A549 (cell line): ENCODE measurements around the gene SLC13A4. TPM values are rescaled to one million over a fixed set of nuclear protein-coding genes. Genes with fewer than 3 reads are reported as not detected.

Source experiments
- ATAC-seq, 2 experiments: fragments of 200-7000 bp in 1 of 2; fragments of >200 bp in 1 of 2; cut with Nextera tagmentation in 1 of 2; cut with Tn5 transposase in 1 of 2; 3 replicates each; pipeline versions ENCODE4 v1.8.0 to v1.9.1; 2018 to 2020; ENCODE audit warnings: mild to moderate bottlenecking in 1 of 2, moderate library complexity in 1 of 2
- CTCF ChIA-PET: fragments of 300-600 bp; sonication (Branson Sonifier 250); formaldehyde crosslinking; extraction: SDS; loops from one replicate; lab custom pipeline; 2021; ENCODE audit warnings: antibody characterized with exemption, inconsistent platforms; lab: Yijun Ruan, JAX
- POLR2A ChIA-PET: fragments of 350-600 bp; formaldehyde crosslinking; extraction: SDS; loops from one replicate; lab custom pipeline; 2021; ENCODE audit warnings: antibody characterized with exemption, inconsistent platforms; lab: Yijun Ruan, JAX
- DNase-seq, 2 experiments: peaks; one replicate each; pipeline versions ENCODE4 v3.0.0 to v3.0.0-alpha.2; 2011 to 2016; ENCODE audit warnings: low read depth in 1 of 2, low spot score in 1 of 2
- FAIRE-seq: peaks from 2 replicates; lab custom pipeline; 2011; peaks lifted over from hg19 to GRCh38; lab: Jason Lieb, UNC
- H3K27ac ChIP-seq, 2 experiments: fragments of >200 bp; sonication (Bioruptor Twin); formaldehyde crosslinking; 3 replicates each; pipeline ENCODE4 v1.5.1; 2016 to 2017
- H3K4me1 ChIP-seq: fragments of >200 bp; sonication (Bioruptor Twin); formaldehyde crosslinking; 3 replicates; pipeline ENCODE4 v1.6.1; 2016
- H3K4me2 ChIP-seq: fragments of >200 bp; sonication (Bioruptor Twin); formaldehyde crosslinking; 3 replicates; pipeline ENCODE4 v1.6.1; 2016
- H3K4me3 ChIP-seq: fragments of >200 bp; sonication (Bioruptor Twin); formaldehyde crosslinking; 3 replicates; pipeline ENCODE4 v1.5.1; 2016
- H3K9me3 ChIP-seq: fragments of >200 bp; sonication (Bioruptor Twin); formaldehyde crosslinking; 3 replicates; pipeline ENCODE4 v1.6.1; 2016
- CEBPB ChIP-seq, 2 experiments: fragments of >200 bp in 1 of 2; sonication (Bioruptor Twin) in 1 of 2; formaldehyde crosslinking in 1 of 2; IDR thresholded peaks; 2 replicates each; pipeline ENCODE4 v1.6.1; 2012 to 2016
- EHMT2 ChIP-seq: fragments of 200-600 bp; sonication (generic); IDR thresholded peaks from 2 replicates; pipeline ENCODE4 v1.6.1; 2016; ENCODE audit warnings: antibody characterized with exemption, low read depth, mild to moderate bottlenecking, moderate library complexity
- EP300 ChIP-seq, 2 experiments: fragments of >200 bp; sonication (Bioruptor Twin); formaldehyde crosslinking; IDR thresholded peaks; 2 replicates in 1 of 2; 3 replicates in 1 of 2; pipeline ENCODE4 v1.6.1; 2016 to 2017
- ESRRA ChIP-seq: fragments of 150-350 bp; IDR thresholded peaks from 2 replicates; pipeline ENCODE4 v1.6.1; 2014; ENCODE audit warnings: mild to moderate bottlenecking, low read length, borderline replicate concordance
- HOXA7 ChIP-seq: fragments of 250-450 bp; sonication (Bioruptor Pico); IDR thresholded peaks from 2 replicates; pipeline ENCODE4 v1.5.0; 2020; ENCODE audit warnings: mild to moderate bottlenecking, moderate library complexity
- JUN ChIP-seq, 2 experiments: fragments of >200 bp; sonication (Bioruptor Twin); formaldehyde crosslinking; IDR thresholded peaks; 2 replicates in 1 of 2; 3 replicates in 1 of 2; pipeline ENCODE4 v1.6.1; 2016 to 2017
- NPAS2 ChIP-seq: fragments of 250-450 bp; sonication (Bioruptor Pico); IDR thresholded peaks from 2 replicates; pipeline ENCODE4 v1.8.0; 2022; ENCODE audit warnings: mild to moderate bottlenecking, moderate library complexity, borderline replicate concordance
- POLR2A ChIP-seq: IDR thresholded peaks from 2 replicates; pipeline ENCODE4 v1.6.1; 2012; ENCODE audit warnings: mild to moderate bottlenecking, low read length
- POLR2AphosphoS2 ChIP-seq: conservative IDR thresholded peaks from 2 replicates; pipeline ENCODE4 v1.6.1; 2012; ENCODE audit warnings: low read length, improper control_type of control experiment, inconsistent platforms
- RAD21 ChIP-seq, 2 experiments: fragments of >200 bp in 1 of 2; sonication (Bioruptor Twin) in 1 of 2; formaldehyde crosslinking in 1 of 2; IDR thresholded peaks in 1 of 2; conservative IDR thresholded peaks in 1 of 2; 2 replicates in 1 of 2; 3 replicates in 1 of 2; pipeline ENCODE4 v1.6.1; 2012 to 2018; ENCODE audit warnings: inconsistent platforms in 1 of 2
- RCOR1 ChIP-seq: fragments of 150-350 bp; IDR thresholded peaks from 2 replicates; pipeline ENCODE4 v1.6.1; 2014; ENCODE audit warnings: antibody characterized with exemption, low read length, low read depth
- SMC3 ChIP-seq: fragments of >200 bp; sonication (Bioruptor Twin); formaldehyde crosslinking; IDR thresholded peaks from 3 replicates; pipeline ENCODE4 v1.6.1; 2018; ENCODE audit warnings: inconsistent platforms
- SREBF2 ChIP-seq: fragments of 450-650 bp; IDR thresholded peaks from 2 replicates; pipeline ENCODE4 v1.6.1; 2014; ENCODE audit warnings: mild to moderate bottlenecking, moderate library complexity
- TFCP2L1 ChIP-seq: fragments of 250-450 bp; sonication (Bioruptor Pico); IDR thresholded peaks from 2 replicates; pipeline ENCODE4 v1.5.0; 2021; ENCODE audit warnings: mild to moderate bottlenecking
- ZC3H11A ChIP-seq: fragments of 450-650 bp; IDR thresholded peaks from 2 replicates; pipeline ENCODE4 v1.6.1; 2014; ENCODE audit warnings: antibody characterized with exemption, mild to moderate bottlenecking
- ZNF302 ChIP-seq: fragments of 250-450 bp; sonication (Bioruptor Pico); IDR thresholded peaks from 2 replicates; pipeline ENCODE4 v1.9.0; 2021; ENCODE audit warnings: inconsistent platforms, mild to moderate bottlenecking, moderate library complexity
- ZSCAN20 ChIP-seq: fragments of 250-450 bp; sonication (Bioruptor Pico); IDR thresholded peaks from 2 replicates; pipeline ENCODE4 v1.8.0; 2022; ENCODE audit warnings: mild to moderate bottlenecking, moderate library complexity
- WGBS: methylation state at CpG from one replicate; pipeline ENCODE4 v1.1.6; 2017; ENCODE audit errors: missing lambda C conversion rate; 5-methylcytosine and 5-hydroxymethylcytosine counted together
- polyA plus RNA-seq, 4 experiments: library from polyadenylated mRNA; depleted of rRNA in 3 of 4; stranded (reverse); fragments of >200 nt; fragmentation: RNase III in 1 of 4; extraction: RNeasy Plus Mini Kit Qiagen cat#74134 plus additional on column Dnase treatment in 1 of 4; gene quantifications; 2 replicates in 3 of 4; 3 replicates in 1 of 4; pipeline ENCODE4 v1.2.3, GENCODE V29; 2011 to 2017
- TF ChIP-seq, protein P1 (sequence below): fragments of 200-600 bp; sonication (generic); IDR thresholded peaks from 2 replicates; pipeline ENCODE4 v1.6.1; 2016; ENCODE audit warnings: antibody characterized with exemption, mild to moderate bottlenecking, moderate library complexity
- TF ChIP-seq, protein P2 (sequence below): IDR thresholded peaks from 2 replicates; pipeline ENCODE4 v1.6.1; 2012; ENCODE audit warnings: low read depth, borderline replicate concordance
- TF ChIP-seq, protein P3 (sequence below): IDR thresholded peaks from 2 replicates; pipeline ENCODE4 v1.6.1; 2012
- TF ChIP-seq, protein P4 (sequence below): fragments of 250-450 bp; sonication (Bioruptor Pico); IDR thresholded peaks from 2 replicates; pipeline ENCODE4 v1.5.0; 2021; ENCODE audit warnings: mild to moderate bottlenecking, moderate library complexity, borderline replicate concordance
- TF ChIP-seq, protein P5 (sequence below): fragments of 250-450 bp; sonication (Bioruptor Pico); IDR thresholded peaks from 2 replicates; pipeline ENCODE4 v1.5.0; 2020; ENCODE audit warnings: low read depth, mild to moderate bottlenecking, moderate library complexity
- TF ChIP-seq, protein P6 (sequence below): fragments of 450-650 bp; IDR thresholded peaks from 2 replicates; pipeline ENCODE4 v1.6.1; 2014; ENCODE audit warnings: antibody characterized with exemption

Gene SLC13A4
- polyA plus RNA-seq, 2 of the 4 experiments (the other 2 are of a cell fraction), result not detected

DNA sequence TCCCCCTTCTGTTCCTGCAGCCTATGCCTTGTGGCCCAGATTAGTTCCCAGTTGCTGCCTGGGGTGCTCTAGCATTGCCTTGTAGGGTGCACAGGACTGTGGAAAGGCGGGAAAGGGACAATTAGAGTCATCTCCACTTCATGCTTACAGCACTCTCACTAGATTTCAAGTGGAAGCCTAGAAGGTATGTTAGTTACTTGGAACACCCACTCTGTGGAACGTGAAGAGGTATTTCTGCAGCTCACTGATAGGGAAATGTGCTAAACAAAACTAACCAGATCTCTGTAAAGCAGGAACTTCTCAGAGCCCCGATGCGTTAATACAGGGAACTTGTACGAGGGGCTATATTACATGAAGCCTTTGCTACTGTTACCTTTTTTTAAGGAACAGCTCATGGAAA, 46.2 kb downstream of the SLC13A4 start:
- Histone ChIP-seq H3K4me1 (no peaks in the 10 kb centered on the region), H3K27ac (no peak overlapping the region), H3K4me3 (no peak overlapping the region), H3K9me3 (no peaks in the 10 kb centered on the region), H3K4me2 (no peak overlapping the region)
- ChIA-PET CTCF (interaction anchor here (0.6 to 1.2 kb wide), 5 partner anchors 9 to 433 kb away, joined by 3 to 5 read pairs (median 3); partner anchors contain the start of gene STMP1), POLR2A (interaction anchor here (1.3 kb wide), 1 partner anchor 8 kb away, joined by 4 read pairs; no protein-coding TSS in a partner anchor)
- ATAC-seq, result no peak
- 79% methylated on average over 5 of the region's 5 CpGs for WGBS
- no peak for FAIRE-seq
- no peak for DNase-seq
- TF ChIP-seq, protein P1, sequence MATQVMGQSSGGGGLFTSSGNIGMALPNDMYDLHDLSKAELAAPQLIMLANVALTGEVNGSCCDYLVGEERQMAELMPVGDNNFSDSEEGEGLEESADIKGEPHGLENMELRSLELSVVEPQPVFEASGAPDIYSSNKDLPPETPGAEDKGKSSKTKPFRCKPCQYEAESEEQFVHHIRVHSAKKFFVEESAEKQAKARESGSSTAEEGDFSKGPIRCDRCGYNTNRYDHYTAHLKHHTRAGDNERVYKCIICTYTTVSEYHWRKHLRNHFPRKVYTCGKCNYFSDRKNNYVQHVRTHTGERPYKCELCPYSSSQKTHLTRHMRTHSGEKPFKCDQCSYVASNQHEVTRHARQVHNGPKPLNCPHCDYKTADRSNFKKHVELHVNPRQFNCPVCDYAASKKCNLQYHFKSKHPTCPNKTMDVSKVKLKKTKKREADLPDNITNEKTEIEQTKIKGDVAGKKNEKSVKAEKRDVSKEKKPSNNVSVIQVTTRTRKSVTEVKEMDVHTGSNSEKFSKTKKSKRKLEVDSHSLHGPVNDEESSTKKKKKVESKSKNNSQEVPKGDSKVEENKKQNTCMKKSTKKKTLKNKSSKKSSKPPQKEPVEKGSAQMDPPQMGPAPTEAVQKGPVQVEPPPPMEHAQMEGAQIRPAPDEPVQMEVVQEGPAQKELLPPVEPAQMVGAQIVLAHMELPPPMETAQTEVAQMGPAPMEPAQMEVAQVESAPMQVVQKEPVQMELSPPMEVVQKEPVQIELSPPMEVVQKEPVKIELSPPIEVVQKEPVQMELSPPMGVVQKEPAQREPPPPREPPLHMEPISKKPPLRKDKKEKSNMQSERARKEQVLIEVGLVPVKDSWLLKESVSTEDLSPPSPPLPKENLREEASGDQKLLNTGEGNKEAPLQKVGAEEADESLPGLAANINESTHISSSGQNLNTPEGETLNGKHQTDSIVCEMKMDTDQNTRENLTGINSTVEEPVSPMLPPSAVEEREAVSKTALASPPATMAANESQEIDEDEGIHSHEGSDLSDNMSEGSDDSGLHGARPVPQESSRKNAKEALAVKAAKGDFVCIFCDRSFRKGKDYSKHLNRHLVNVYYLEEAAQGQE, result no peak
- TF ChIP-seq JUN (IDR thresholded peaks at IDR 0.05) (no peak), EP300 (IDR thresholded peaks at IDR 0.05) (no peak), RCOR1 (no peak), POLR2A (no peak), NPAS2 (CRISPR knock-in tag) (no peak), ESRRA (no peak), EHMT2 (no peak), TFCP2L1 (CRISPR knock-in tag) (no peak)
- TF ChIP-seq, protein P2, sequence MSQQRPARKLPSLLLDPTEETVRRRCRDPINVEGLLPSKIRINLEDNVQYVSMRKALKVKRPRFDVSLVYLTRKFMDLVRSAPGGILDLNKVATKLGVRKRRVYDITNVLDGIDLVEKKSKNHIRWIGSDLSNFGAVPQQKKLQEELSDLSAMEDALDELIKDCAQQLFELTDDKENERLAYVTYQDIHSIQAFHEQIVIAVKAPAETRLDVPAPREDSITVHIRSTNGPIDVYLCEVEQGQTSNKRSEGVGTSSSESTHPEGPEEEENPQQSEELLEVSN, result no peak
- TF ChIP-seq, protein P3, sequence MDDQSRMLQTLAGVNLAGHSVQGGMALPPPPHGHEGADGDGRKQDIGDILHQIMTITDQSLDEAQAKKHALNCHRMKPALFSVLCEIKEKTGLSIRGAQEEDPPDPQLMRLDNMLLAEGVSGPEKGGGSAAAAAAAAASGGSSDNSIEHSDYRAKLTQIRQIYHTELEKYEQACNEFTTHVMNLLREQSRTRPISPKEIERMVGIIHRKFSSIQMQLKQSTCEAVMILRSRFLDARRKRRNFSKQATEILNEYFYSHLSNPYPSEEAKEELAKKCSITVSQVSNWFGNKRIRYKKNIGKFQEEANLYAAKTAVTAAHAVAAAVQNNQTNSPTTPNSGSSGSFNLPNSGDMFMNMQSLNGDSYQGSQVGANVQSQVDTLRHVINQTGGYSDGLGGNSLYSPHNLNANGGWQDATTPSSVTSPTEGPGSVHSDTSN, result no peak
- TF ChIP-seq, all 56 proteins: peak for 0

DNA sequence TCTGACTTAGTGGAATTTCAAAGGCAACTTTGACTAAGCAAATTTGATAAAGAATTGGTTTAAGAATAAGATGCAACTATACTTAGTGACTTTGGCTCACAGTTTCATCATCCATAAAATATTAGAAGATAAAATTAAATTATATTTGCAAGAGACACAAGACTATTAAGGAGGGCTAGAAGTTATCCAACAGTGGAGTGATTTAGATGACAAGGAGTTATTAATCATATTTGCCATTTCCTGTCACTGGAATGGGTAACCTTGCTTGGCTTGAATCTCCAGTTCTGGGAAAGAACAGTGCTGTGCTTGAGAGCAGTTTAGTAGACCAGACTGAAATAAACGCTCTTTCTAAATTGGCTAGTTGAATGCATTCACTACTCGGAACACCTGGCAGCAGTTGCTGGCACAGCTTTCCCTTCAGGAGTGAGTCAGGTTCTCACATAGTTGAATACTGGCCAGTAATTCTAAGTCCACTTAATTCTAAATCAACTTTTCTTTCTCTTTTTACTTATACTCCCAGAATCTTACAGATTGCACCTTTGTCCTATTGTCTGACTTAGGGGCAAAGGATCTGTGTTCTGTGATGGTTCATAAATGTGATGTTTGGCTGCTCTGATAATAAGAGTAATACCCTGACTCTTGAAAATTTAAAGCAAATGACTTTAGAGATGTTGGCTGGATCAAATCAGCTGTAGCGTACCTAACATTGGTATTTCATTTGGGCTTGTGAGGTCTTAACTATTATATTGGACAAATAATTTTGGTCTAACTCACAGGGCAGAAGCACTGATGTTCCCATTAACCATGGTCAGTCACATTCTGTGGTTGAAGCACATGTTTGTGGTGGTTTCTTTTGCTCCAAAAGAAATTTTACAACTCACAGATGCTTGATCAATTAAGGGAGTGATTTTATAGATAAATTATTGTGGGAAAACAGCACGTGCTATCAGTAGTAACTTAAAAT, 49.1 kb downstream of the SLC13A4 start:
- DNase-seq, result no peak
- WGBS, result 87% methylated on average over 4 of the region's 4 CpGs
- ChIA-PET CTCF (interaction anchor here (2.7 kb wide), 1 partner anchor 17 kb away, joined by 8 read pairs; the partner anchor contains the start of gene STMP1), POLR2A (no interaction called here)
- FAIRE-seq, result no peak
- Histone ChIP-seq H3K4me3 (no peak overlapping the region), H3K4me2 (no peak overlapping the region), H3K27ac (no peak overlapping the region), H3K4me1 (no peaks in the 10 kb centered on the region), H3K9me3 (no peaks in the 10 kb centered on the region)
- no peak for ATAC-seq
- TF ChIP-seq, protein P2, result no peak
- no peak for TF ChIP-seq SMC3
- no peak for TF ChIP-seq JUN (IDR thresholded peaks at IDR 0.05)
- TF ChIP-seq CEBPB (IDR thresholded peaks at IDR 0.05), result no peak
- no peak for TF ChIP-seq SREBF2
- TF ChIP-seq POLR2AphosphoS2, result no peak
- TF ChIP-seq, protein P4, sequence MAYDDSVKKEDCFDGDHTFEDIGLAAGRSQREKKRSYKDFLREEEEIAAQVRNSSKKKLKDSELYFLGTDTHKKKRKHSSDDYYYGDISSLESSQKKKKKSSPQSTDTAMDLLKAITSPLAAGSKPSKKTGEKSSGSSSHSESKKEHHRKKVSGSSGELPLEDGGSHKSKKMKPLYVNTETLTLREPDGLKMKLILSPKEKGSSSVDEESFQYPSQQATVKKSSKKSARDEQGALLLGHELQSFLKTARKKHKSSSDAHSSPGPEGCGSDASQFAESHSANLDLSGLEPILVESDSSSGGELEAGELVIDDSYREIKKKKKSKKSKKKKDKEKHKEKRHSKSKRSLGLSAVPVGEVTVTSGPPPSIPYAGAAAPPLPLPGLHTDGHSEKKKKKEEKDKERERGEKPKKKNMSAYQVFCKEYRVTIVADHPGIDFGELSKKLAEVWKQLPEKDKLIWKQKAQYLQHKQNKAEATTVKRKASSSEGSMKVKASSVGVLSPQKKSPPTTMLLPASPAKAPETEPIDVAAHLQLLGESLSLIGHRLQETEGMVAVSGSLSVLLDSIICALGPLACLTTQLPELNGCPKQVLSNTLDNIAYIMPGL, result no peak
- TF ChIP-seq POLR2A, result no peak
- TF ChIP-seq ZNF302, result no peak
- TF ChIP-seq HOXA7, result no peak
- TF ChIP-seq RAD21 (conservative IDR thresholded peaks at IDR 0.05 in 1 of 2, IDR thresholded peaks at IDR 0.05 in 1 of 2), result no peak
- TF ChIP-seq, protein P3, result no peak
- no peak for TF ChIP-seq ZSCAN20
- TF ChIP-seq ZC3H11A, result no peak
- TF ChIP-seq EHMT2, result no peak
- TF ChIP-seq, protein P5, sequence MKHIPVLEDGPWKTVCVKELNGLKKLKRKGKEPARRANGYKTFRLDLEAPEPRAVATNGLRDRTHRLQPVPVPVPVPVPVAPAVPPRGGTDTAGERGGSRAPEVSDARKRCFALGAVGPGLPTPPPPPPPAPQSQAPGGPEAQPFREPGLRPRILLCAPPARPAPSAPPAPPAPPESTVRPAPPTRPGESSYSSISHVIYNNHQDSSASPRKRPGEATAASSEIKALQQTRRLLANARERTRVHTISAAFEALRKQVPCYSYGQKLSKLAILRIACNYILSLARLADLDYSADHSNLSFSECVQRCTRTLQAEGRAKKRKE, result no peak
- TF ChIP-seq, protein P6, sequence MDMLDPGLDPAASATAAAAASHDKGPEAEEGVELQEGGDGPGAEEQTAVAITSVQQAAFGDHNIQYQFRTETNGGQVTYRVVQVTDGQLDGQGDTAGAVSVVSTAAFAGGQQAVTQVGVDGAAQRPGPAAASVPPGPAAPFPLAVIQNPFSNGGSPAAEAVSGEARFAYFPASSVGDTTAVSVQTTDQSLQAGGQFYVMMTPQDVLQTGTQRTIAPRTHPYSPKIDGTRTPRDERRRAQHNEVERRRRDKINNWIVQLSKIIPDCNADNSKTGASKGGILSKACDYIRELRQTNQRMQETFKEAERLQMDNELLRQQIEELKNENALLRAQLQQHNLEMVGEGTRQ, result no peak
